Adrenal gland (tissue), 5 donors: Measurements from ENCODE around the gene FOXC1.
A peak's percentile ranks its signal among the peaks of the same experiment; 100 is the strongest.

Experiments used
- POLR2A ChIP-seq, 2 donors: fragments of 450-650 bp; IDR thresholded peaks; one replicate each; pipeline ENCODE4 v1.6.1; 2017; ENCODE audit warnings: antibody characterized with exemption in 2 of 2, mild to moderate bottlenecking in 2 of 2, moderate library complexity in 1 of 2
- TF ChIP-seq, protein P1 (sequence below), 6 experiments: fragments of 450-650 bp in 4 of 6; fragments of 200-600 bp in 2 of 6; sonication (generic) in 1 of 6; IDR thresholded peaks; 1 replicate in 5 of 6; 2 replicates in 1 of 6; pipeline versions ENCODE4 v1.5.1 to v1.8.0; 2016 to 2021; ENCODE audit warnings: antibody characterized with exemption in 6 of 6, mild to moderate bottlenecking in 2 of 6, moderate library complexity in 1 of 6
- donor health status: DM: no; HTN: no; CAD: no.

- TF ChIP-seq, protein P1, sequence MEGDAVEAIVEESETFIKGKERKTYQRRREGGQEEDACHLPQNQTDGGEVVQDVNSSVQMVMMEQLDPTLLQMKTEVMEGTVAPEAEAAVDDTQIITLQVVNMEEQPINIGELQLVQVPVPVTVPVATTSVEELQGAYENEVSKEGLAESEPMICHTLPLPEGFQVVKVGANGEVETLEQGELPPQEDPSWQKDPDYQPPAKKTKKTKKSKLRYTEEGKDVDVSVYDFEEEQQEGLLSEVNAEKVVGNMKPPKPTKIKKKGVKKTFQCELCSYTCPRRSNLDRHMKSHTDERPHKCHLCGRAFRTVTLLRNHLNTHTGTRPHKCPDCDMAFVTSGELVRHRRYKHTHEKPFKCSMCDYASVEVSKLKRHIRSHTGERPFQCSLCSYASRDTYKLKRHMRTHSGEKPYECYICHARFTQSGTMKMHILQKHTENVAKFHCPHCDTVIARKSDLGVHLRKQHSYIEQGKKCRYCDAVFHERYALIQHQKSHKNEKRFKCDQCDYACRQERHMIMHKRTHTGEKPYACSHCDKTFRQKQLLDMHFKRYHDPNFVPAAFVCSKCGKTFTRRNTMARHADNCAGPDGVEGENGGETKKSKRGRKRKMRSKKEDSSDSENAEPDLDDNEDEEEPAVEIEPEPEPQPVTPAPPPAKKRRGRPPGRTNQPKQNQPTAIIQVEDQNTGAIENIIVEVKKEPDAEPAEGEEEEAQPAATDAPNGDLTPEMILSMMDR (IDR thresholded peaks at IDR 0.05): no peak
- TF ChIP-seq POLR2A (IDR thresholded peaks at IDR 0.05): peak in 1 of 2 donors; percentile 4
Measured at GRCh38 chr6:1614448-1615150, 4.9 kb downstream of the FOXC1 start.
